GM18861 (cell line): Measurements from ENCODE around the gene ARHGAP42.
A peak's percentile ranks its signal among the peaks of the same experiment; 100 is the strongest.

Source experiments
- ATAC-seq: cut with Tn5 transposase; IDR thresholded peaks from one replicate; pipeline ENCODE4 v1.9.1; 2021; ENCODE audit not compliant: unreplicated experiment

ARHGAP42 gene

DNA sequence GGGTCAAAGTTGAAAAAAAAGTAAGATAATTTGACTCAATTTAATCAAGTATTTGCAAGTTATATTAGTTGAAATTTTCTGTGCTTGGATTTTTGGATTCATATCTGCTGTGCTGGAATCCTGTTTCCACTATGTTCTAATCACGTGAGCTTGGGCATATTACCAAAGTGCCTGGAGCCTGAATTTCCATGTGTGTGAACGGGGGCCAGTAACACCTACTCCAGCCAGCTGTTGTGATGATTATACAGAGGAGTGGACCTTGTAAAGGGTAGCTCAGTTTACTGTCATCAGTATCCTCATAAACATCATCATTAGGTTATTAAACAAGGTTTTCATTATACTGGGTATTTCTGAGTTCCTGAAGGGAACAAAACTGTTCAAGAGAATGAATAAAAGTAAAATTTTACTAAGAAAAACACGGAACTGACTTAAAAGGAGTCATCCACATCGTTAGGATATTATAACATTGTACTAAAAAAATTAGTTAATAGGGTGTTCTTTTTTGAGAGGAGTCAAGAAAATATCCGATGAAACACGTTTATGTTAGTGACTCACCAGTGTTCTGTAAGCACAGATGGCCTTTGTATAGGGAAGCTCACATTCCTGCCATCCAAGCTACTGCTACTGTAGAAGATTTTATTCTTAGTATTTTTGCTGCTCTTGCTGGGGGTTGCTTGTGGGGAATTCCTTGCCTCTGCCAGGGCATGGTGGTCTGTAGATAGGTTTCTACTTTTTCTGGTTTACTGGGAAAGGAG, 144.1 kb downstream of the ARHGAP42 start:
- ATAC-seq, result no peak

GRCh38 chr11:100831929-100832494, 144.9 kb downstream of the ARHGAP42 start:
- no peak for ATAC-seq

- no peak for ATAC-seq
These were observed 145.7 kb downstream of the ARHGAP42 start for GRCh38 chr11:100832829-100833228.

DNA sequence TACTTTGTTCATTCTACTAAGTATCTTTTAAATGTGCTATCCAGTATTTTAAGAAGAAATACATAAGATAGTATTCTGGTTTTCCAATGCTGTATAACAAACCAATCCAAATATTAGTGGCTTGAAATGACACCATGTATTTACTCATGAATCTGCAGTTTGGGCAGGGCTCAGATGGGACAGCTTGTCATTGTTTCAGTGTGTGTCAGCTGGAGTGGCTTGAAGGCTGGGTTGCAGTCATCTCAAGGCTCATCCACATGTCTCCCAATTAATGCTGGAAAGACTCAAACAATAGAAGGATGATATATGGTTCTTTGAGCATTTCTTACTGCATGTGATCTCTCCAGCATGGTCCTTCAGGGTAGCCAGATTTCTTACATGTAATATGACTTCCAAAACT, 146.2 kb downstream of the ARHGAP42 start:
- ATAC-seq, result no peak

DNA sequence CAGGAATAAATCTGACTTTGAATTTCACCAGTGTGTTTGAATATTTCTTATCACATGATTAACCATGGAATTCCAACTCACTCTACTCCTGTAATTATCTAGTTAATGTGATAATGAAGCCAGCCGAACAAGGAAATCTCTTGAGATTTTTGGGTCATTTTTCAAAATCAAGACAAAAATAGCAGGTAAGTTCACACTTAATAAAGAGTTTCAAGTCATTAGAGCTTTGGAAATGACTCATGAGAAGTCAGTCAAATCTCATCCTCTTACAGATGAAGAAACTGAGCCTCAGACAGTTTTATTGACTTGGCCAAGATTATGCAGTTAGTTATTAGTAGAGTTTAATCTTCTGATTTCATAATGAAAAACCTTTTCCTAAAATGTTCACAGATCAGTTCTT, 148.8 kb downstream of the ARHGAP42 start:
- no peak for ATAC-seq

GRCh38 chr11:100837311-100837710, 150.2 kb downstream of the ARHGAP42 start:
- no peak for ATAC-seq

DNA sequence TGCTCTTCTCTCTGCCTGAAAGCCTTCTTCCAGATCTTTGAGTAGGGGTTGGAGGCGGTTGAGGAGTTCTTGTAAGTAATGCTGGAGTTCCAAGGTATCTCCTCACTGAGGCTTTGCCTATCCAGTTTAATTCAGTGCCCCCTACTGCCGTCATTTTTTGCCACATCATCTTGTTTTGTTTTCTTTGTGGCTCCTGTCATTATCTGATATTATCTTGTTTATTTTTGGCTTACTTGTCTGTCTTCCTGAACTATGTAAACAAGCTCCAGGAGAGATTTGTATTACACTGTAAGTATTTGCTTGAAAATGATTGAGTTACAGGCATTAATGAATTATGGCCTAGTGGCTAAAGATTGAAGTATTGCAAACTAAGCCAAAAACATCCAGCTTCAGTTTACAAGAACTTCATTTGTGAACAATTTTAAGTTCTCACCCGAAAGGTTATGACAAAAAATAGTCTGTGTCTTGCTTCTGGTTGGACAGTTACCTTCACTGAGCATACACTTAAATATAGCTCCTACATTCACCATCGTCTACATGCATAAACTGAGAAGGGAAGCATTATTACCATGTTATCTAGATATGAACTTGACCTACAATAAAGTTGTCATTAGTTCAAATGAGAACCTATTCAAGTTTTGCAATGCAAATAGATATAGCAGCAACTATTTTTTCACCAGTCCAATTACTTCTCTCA, 154.8 kb downstream of the ARHGAP42 start:
- no peak for ATAC-seq

DNA sequence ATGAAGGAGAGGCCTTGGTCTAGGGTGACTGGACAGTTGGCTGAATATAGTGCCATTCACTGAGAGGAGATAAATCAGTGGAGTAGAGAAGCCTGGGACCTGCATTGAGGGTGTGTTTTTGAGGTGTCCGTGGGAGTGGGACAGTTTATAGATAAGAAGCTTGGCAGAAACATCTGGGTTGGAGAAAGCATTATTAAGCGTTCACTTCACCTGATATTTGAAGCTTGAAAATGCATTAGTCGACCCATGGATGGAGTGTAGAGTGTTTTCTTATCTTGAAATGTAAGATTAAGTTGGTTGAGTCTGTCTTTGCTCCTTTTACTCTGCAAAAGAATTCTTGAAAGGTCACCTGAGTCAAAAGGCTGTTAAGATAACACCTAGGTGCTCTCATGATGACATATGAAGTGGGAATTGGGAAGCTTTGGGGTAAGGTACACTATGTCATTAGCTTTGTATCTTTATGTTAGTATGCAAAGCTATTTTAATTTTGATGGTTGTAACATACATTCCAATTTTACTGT, 160.7 kb downstream of the ARHGAP42 start:
- no peak for ATAC-seq

GRCh38 chr11:100849009-100849900, 162.2 kb downstream of the ARHGAP42 start:
- ATAC-seq, result no peak

GRCh38 chr11:100849901-100850235, 162.8 kb downstream of the ARHGAP42 start:
- no peak for ATAC-seq

- no peak for ATAC-seq
These were observed 164.1 kb downstream of the ARHGAP42 start for GRCh38 chr11:100851147-100851546.

DNA sequence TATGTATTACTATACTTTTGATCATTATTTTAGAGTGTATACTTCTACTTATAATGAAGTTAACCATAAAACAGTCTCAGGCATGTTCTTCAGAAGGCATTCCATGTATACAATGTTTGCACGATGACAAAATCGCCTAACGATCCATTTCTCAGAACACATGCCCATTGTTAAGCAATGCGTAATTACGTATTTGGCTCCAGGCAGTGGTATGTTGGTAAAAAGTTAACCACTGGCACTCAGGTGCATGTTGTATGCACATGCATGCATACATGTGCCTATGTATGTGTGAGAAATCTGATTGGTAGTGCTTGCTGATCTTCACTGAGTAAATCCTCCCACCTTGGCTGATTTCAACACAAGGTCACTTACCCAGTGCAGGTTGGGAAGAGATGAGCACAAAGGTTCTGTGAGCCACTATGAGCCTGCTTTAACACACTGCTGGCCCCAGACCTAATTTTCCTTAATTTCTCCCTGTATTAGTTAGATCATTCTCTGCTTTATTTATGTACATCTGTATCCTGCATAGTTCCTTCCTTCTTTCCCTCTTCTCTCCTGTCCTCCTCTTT, 164.6 kb downstream of the ARHGAP42 start:
- no peak for ATAC-seq

DNA sequence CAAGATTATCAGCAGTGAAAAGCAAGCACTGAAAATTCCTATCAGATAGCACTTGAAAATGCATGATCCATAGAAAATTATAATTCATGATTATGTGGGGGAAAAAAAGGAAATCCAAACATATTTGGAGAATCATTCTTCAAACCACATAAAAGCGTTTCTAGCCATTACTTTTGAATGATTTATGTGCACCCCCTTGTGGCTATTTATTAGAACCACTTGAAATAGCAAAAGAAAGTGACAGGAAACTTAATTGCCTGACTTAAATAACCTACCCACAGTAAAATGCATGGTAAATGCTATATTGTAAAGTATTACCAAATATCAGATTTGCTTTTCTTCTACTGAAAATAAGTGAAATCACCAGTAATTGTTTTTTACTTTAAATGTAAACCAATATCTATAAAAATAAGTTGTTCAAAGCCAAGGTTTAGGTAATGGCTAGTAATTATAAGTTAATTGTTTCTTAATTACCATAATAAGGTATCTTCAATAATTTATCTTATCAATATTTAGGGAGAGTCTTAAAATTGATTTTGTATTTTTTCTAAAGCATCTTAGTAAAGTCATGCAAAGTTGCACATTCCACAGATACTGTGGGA, 168.5 kb downstream of the ARHGAP42 start:
- ATAC-seq, result peak; percentile 59

- no peak for ATAC-seq
These were observed 170.3 kb downstream of the ARHGAP42 start for GRCh38 chr11:100857236-100858005.

DNA sequence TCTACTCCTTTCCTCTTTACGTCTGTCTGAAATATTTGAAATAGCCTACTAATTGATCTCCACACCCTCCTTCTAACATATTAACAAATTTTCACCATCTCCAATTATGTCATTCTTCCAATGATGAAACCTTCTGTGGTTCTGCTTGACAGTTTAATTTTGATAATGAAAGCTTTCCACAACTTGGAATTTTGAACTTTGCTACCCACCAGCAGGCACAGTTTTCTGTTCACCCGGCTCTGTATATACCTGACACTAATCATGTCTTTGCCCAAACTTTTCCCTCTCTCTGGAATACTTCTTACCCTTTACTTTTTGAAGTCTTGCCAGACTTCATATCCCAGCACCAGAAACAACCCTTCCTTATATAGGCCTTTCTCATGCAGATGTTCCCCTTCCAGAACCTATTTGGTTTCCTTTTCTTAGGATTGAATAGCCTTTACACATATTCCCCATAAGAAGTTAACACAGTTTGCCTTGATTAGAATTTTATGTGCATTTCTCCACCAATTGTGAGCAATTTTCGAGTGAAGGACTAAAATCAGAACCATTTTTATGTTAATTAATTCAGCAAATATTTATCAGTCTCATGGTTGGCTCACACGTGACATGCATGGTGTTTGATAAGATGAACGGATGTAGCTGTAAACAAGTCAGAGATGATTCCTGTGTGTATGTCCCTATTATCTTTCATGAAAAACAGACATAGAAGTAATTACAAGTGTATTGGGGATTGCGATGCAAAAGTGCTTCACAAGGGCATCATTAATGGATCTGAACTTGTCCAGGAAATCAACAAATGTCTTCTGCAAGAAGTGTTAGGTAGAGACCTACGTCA, 173.4 kb downstream of the ARHGAP42 start:
- ATAC-seq, result no peak

GRCh38 chr11:100861212-100861611, 174.1 kb downstream of the ARHGAP42 start:
- ATAC-seq, result no peak

DNA sequence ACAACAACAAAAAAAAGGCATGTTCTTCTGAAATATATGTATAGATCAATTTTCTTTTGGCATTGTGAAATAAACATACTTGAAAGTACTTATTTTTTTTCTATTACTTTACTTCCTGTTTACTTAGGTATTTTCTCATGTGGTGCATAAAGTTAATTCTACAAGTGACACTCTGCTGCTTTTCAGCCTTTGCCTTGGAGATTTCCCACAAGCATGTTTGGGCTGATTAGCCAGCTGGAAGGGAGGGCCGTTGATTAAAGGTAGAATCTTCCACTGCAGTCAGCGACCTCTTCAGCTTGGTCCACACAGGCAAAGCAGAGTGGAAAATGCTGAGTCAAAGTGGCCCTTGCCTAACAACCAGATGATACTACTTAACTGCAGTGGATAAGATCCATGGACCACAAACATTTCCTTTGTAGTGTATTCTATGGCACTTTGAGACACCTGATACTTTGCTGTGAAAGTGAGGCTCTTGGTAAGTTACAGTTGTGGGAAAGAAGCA, 176.0 kb downstream of the ARHGAP42 start:
- peak; percentile 55 for ATAC-seq

DNA sequence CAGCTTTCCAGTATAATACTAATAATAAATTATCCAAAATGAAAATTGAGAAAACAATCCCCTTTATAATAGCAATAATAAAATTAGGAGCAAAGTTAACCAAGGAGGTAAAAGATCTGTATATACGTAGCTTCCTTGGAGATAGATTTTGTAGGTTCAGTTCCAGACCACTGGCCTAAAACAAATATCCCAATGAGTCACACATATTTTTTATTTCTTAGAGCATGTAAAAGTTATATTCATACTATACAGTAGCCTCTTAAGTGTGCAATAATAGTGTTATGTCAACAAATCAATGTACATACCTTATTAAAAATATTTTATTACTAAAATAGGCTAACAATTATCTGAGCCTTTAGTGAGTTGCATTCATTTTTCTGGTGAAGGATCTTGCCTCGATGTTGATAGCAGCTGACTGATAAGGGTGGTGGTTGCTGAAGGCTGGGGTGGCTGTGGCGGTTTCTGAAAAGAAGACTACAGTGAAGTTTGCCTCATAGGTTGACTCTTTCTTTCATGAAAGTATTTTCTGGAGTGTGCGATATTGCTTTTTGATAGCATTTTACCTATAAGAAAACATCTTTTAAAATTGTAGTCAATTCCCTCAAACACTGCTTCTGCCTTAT, 178.5 kb downstream of the ARHGAP42 start:
- ATAC-seq, result no peak
